HEK293T (cell line): ENCODE measurements around the gene FABP3.

ENCODE experiments used
- FOXK2 ChIP-seq: fragments of 450-650 bp; IDR thresholded peaks from 2 replicates; pipeline ENCODE4 v1.6.1; 2016; ENCODE audit warnings: mild to moderate bottlenecking
- L3MBTL2 ChIP-seq: fragments of 450-650 bp; conservative IDR thresholded peaks from 2 replicates; pipeline ENCODE4 v1.6.1; 2016; ENCODE audit warnings: mild to moderate bottlenecking
- LEF1 ChIP-seq: fragments of 450-650 bp; IDR thresholded peaks from 2 replicates; pipeline ENCODE4 v1.6.1; 2017; ENCODE audit warnings: mild to moderate bottlenecking, borderline replicate concordance
- TARDBP ChIP-seq: fragments of 450-650 bp; IDR thresholded peaks from 2 replicates; pipeline ENCODE4 v1.6.1; 2016
- ZNF384 ChIP-seq: fragments of 450-650 bp; IDR thresholded peaks from 2 replicates; pipeline ENCODE4 v1.6.1; 2016

GRCh38 chr1:31390071-31390470 lies 17.2 kb upstream of the FABP3 start:
- TF ChIP-seq LEF1, result no peak
- no peak for TF ChIP-seq L3MBTL2
- TF ChIP-seq TARDBP, result no peak
- TF ChIP-seq ZNF384, result no peak
- TF ChIP-seq FOXK2, result no peak
